ENCODE measurements around the gene ARSB. TPM values are rescaled to one million over a fixed set of nuclear protein-coding genes. Genes with fewer than 3 reads are reported as not detected.

The ARSB gene
- total and polyA plus RNA-seq, 10 of the 15 experiments (the other 5 are each of a cell fraction or from before 2014, with no cell fraction given) = 1.2 to 8.2 (median 6.1) TPM

DNA sequence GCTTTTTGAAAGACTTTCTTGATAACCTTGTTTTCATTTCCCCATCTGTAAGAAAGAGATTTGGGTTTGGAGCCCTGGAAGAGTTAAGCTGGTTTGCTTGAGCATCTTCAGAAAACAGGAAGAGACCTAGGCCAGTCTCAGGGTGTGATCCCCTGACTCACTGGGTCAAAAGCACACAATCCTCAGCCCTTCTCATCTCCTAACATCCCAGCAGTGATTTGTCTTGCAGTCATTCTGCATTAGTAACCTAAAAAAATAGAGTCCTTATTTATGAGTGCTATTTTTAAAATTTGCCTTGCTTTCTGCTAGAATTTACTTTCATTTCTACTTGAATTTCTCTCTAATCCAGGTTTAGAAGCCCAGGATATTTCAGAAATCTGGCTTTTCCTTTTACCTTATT, 16.4 kb upstream of the ARSB start:
- Histone ChIP-seq H3K36me3 (ENCODE audit: control insufficient read depth in 2 of 2, insufficient read depth in 2 of 2, low read length in 1 of 2) (no peaks in the 10 kb centered on the region), H3K9me3 (replicated peaks; ENCODE audit: control insufficient read depth, insufficient read depth, low read length) (no peaks in the 10 kb centered on the region), H3K4me3 (no peak overlapping the region), H4K20me1 (ENCODE audit: control insufficient read depth, insufficient read depth) (no peaks in the 10 kb centered on the region), H3K9ac (ENCODE audit: control insufficient read depth, insufficient read depth, low read length) (no peak overlapping the region), H3K27me3 (replicated peaks in 1 of 2; ENCODE audit: control insufficient read depth in 2 of 2, insufficient read depth in 2 of 2, low read length in 1 of 2) (no peaks in the 10 kb centered on the region), H2AFZ (ENCODE audit: control insufficient read depth, low read depth, low read length) (no peak overlapping the region), H3K27ac (ENCODE audit: control insufficient read depth, insufficient read depth) (no peak overlapping the region), H3K4me1 (ENCODE audit: control insufficient read depth, insufficient read depth, low read length) (no peaks in the 10 kb centered on the region), H3K79me2 (ENCODE audit: control insufficient read depth, insufficient read depth, low read length) (no peaks in the 10 kb centered on the region), H3K4me2 (ENCODE audit: control insufficient read depth, insufficient read depth) (no peak overlapping the region)
- FAIRE-seq = no peak
- no peak for DNase-seq (ENCODE audit: low read depth, low spot score)
- SMC1A ChIA-PET (ENCODE audit: uncharacterized antibody, unreplicated experiment) = interaction anchor here (1.4 to 1.7 kb wide), 3 partner anchors 9 to 102 kb away, joined by 4 to 6 read pairs (median 5); no protein-coding TSS in a partner anchor
- POLR2A ChIA-PET = no interaction called here
- CTCF ChIA-PET = interaction anchor here (0.6 to 1.5 kb wide), 4 partner anchors 9 to 680 kb away, joined by 3 to 5 read pairs (median 3); no protein-coding TSS in a partner anchor
- intact Hi-C loops (cut with micrococcal nuclease; ENCODE audit: unreplicated experiment) = no loop called here
- RAD21 ChIA-PET (ENCODE audit: unreplicated experiment) = interaction anchor here (1.4 kb wide), 1 partner anchor 19 kb away, joined by 3 read pairs; no protein-coding TSS in a partner anchor
- no TSS peak for BruUV-seq (replicated peaks)
- in situ Hi-C loops (cut with MboI) = no loop called here
- TF ChIP-seq ASH2L (IDR thresholded peaks at IDR 0.05; ENCODE audit: borderline replicate concordance, low read depth) = no peak
- TF ChIP-seq, protein P1, sequence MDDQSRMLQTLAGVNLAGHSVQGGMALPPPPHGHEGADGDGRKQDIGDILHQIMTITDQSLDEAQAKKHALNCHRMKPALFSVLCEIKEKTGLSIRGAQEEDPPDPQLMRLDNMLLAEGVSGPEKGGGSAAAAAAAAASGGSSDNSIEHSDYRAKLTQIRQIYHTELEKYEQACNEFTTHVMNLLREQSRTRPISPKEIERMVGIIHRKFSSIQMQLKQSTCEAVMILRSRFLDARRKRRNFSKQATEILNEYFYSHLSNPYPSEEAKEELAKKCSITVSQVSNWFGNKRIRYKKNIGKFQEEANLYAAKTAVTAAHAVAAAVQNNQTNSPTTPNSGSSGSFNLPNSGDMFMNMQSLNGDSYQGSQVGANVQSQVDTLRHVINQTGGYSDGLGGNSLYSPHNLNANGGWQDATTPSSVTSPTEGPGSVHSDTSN (IDR thresholded peaks at IDR 0.05; ENCODE audit: insufficient replicate concordance, low read depth, low read length) = no peak
- TF ChIP-seq RFX5 (IDR thresholded peaks at IDR 0.05; ENCODE audit: low read depth, low read length) = no peak
- no peak for TF ChIP-seq ESRRA (IDR thresholded peaks at IDR 0.05; ENCODE audit: low read length)
- no peak for TF ChIP-seq NFIC (IDR thresholded peaks at IDR 0.05; ENCODE audit: low read depth, low read length)
- TF ChIP-seq KLF5 (IDR thresholded peaks at IDR 0.05; ENCODE audit: partially characterized antibody) = no peak
- TF ChIP-seq, protein P2, sequence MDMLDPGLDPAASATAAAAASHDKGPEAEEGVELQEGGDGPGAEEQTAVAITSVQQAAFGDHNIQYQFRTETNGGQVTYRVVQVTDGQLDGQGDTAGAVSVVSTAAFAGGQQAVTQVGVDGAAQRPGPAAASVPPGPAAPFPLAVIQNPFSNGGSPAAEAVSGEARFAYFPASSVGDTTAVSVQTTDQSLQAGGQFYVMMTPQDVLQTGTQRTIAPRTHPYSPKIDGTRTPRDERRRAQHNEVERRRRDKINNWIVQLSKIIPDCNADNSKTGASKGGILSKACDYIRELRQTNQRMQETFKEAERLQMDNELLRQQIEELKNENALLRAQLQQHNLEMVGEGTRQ (IDR thresholded peaks at IDR 0.05; ENCODE audit: borderline replicate concordance, low read depth, low read length) = no peak
- no peak for TF ChIP-seq SMAD5 (IDR thresholded peaks at IDR 0.05; ENCODE audit: low read depth)
- TF ChIP-seq CHD1 (IDR thresholded peaks at IDR 0.05; ENCODE audit: low read depth, low read length) = no peak
- TF ChIP-seq BCL11A (IDR thresholded peaks at IDR 0.05; ENCODE audit: low read depth, low read length) = no peak
- no peak for TF ChIP-seq PAX8 (IDR thresholded peaks at IDR 0.05)
- no peak for TF ChIP-seq CBX3 (IDR thresholded peaks at IDR 0.05; ENCODE audit: borderline replicate concordance, low read depth)
- TF ChIP-seq STAT1 (conservative IDR thresholded peaks at IDR 0.05) = no peak
- TF ChIP-seq, protein P3, sequence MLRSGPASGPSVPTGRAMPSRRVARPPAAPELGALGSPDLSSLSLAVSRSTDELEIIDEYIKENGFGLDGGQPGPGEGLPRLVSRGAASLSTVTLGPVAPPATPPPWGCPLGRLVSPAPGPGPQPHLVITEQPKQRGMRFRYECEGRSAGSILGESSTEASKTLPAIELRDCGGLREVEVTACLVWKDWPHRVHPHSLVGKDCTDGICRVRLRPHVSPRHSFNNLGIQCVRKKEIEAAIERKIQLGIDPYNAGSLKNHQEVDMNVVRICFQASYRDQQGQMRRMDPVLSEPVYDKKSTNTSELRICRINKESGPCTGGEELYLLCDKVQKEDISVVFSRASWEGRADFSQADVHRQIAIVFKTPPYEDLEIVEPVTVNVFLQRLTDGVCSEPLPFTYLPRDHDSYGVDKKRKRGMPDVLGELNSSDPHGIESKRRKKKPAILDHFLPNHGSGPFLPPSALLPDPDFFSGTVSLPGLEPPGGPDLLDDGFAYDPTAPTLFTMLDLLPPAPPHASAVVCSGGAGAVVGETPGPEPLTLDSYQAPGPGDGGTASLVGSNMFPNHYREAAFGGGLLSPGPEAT (IDR thresholded peaks at IDR 0.05; ENCODE audit: low read depth) = no peak
- TF ChIP-seq, protein P4, sequence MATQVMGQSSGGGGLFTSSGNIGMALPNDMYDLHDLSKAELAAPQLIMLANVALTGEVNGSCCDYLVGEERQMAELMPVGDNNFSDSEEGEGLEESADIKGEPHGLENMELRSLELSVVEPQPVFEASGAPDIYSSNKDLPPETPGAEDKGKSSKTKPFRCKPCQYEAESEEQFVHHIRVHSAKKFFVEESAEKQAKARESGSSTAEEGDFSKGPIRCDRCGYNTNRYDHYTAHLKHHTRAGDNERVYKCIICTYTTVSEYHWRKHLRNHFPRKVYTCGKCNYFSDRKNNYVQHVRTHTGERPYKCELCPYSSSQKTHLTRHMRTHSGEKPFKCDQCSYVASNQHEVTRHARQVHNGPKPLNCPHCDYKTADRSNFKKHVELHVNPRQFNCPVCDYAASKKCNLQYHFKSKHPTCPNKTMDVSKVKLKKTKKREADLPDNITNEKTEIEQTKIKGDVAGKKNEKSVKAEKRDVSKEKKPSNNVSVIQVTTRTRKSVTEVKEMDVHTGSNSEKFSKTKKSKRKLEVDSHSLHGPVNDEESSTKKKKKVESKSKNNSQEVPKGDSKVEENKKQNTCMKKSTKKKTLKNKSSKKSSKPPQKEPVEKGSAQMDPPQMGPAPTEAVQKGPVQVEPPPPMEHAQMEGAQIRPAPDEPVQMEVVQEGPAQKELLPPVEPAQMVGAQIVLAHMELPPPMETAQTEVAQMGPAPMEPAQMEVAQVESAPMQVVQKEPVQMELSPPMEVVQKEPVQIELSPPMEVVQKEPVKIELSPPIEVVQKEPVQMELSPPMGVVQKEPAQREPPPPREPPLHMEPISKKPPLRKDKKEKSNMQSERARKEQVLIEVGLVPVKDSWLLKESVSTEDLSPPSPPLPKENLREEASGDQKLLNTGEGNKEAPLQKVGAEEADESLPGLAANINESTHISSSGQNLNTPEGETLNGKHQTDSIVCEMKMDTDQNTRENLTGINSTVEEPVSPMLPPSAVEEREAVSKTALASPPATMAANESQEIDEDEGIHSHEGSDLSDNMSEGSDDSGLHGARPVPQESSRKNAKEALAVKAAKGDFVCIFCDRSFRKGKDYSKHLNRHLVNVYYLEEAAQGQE (IDR thresholded peaks at IDR 0.05; ENCODE audit: low read depth, low read length) = no peak
- TF ChIP-seq, protein P5, sequence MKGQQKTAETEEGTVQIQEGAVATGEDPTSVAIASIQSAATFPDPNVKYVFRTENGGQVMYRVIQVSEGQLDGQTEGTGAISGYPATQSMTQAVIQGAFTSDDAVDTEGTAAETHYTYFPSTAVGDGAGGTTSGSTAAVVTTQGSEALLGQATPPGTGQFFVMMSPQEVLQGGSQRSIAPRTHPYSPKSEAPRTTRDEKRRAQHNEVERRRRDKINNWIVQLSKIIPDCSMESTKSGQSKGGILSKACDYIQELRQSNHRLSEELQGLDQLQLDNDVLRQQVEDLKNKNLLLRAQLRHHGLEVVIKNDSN (IDR thresholded peaks at IDR 0.05; ENCODE audit: borderline replicate concordance, extremely low read length, insufficient read depth, low read depth, low read length) = no peak
- TF ChIP-seq NBN (IDR thresholded peaks at IDR 0.05) = no peak
- ATAC-seq = no peak

Measured in GM12878 (cell line).